PFSK-1 (cell line): ENCODE measurements around the gene REPS2.

Experiments
- FOXP2 ChIP-seq: optimal IDR thresholded peaks from 2 replicates; pipeline ENCODE3; 2011; ENCODE audit warnings: borderline replicate concordance, control low read depth, inconsistent platforms; ENCODE audit not compliant: insufficient read depth; ENCODE audit errors: extremely low read length, extremely low read depth
- POLR2AphosphoS5 ChIP-seq: IDR thresholded peaks from 2 replicates; pipeline ENCODE4 v1.6.1; 2012; ENCODE audit warnings: low read depth, mild to moderate bottlenecking, control low read depth, low read length, moderate library complexity
- REST ChIP-seq, 2 experiments: IDR thresholded peaks; 2 replicates each; pipeline versions ENCODE4 v1.6.1 to v1.8.0; 2011 to 2012; ENCODE audit warnings: low read depth in 2 of 2, low read length in 2 of 2, control low read depth in 1 of 2, inconsistent platforms in 1 of 2, mild to moderate bottlenecking in 1 of 2, moderate library complexity in 1 of 2; ENCODE audit not compliant: insufficient read depth in 1 of 2
- SIN3A ChIP-seq: IDR thresholded peaks from 2 replicates; pipeline ENCODE4 v1.6.1; 2012; ENCODE audit warnings: mild to moderate bottlenecking, low read length, moderate library complexity, borderline replicate concordance; ENCODE audit not compliant: insufficient read depth
- TAF1 ChIP-seq: IDR thresholded peaks from 2 replicates; pipeline ENCODE4 v1.6.1; 2012; ENCODE audit warnings: low read length, control low read depth, borderline replicate concordance; ENCODE audit not compliant: insufficient read depth

Gene REPS2

DNA sequence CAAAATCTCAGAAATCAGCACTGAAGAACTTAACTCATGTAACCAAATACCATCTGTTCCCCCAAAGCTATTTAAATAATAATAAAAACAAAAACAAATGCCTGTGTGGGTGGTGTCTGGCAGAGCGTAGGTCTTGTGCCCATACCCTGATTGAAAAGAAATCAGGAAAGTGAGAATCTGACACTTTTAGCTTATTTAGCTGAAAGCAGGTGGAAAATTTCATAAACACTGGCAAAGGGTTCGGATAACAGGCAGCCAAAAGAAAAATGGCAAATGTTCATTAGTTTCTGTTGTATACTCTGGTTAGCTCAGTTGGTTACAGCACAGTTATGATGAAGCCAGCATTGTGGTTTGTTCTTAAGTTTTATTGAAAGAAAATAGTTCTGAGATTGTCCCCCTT is 48.3 kb downstream of the REPS2 start:
- TF ChIP-seq TAF1 (no peak), POLR2AphosphoS5 (no peak), FOXP2 (no peak), REST (IDR thresholded peaks at IDR 0.05; ENCODE audit: insufficient read depth in 1 of 2, low read depth in 2 of 2, low read length in 2 of 2) (no peak), SIN3A (no peak)

DNA sequence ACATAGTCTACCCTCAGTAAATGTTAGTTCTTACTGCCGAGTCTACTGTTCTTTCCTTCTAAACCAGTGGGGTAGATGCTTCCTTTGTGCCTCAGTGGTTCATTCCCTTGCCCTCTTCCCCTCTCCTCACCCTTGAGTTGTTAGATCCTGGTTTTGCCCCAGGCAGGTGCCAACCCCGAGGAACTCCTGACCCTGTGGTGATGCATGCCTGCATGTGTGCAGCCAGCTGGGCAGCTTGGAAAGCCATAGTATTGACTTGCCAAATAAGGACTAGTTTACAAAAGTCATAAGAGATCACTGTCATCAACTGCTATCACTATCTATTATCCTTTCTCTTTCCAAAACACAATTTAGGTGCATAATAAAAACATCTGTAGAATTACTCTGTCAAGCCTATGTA is 50.9 kb downstream of the REPS2 start:
- TF ChIP-seq TAF1 (no peak), FOXP2 (no peak), REST (IDR thresholded peaks at IDR 0.05; ENCODE audit: insufficient read depth in 1 of 2, low read depth in 2 of 2, low read length in 2 of 2) (no peak), POLR2AphosphoS5 (no peak), SIN3A (no peak)

DNA sequence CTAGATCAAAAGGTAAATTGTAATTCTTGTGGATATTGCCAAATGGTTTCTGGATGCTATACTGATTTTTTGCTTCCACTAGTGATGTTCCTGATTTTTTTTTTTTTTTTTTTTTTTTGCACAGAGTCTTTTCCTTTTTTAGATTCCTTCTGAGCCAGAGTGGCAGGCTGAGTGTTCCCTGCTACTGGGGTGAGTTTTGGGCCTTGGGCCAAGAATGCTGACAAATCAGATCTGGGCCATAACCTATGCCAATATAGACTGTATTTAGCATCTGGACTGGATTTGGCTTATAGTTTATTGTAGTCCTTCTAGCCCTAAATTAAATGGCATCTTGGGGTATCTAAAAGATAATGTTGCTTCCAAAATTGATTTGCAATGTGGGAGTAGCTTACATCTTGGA is 52.8 kb downstream of the REPS2 start:
- TF ChIP-seq SIN3A (no peak), POLR2AphosphoS5 (no peak), FOXP2 (no peak), TAF1 (no peak), REST (IDR thresholded peaks at IDR 0.05; ENCODE audit: insufficient read depth in 1 of 2, low read depth in 2 of 2, low read length in 2 of 2) (no peak)

DNA sequence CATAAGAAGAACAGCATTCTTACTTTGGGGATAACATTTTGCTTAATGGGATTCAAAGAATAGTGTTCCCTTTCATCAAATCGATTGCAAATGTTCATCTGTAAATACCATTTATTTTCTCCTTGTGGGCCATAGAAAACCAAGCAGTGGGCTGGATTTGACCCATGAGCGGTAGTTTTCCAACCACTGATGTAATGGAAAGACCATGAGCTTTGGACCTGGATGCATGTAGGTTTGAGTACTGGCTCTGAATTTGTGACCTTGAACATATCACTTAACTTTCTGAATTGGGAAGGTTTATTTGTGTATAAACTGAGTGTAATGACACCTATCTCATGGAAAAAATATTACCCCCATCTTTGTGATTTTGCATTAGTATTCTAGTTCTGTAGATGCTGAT is 54.3 kb downstream of the REPS2 start:
- TF ChIP-seq TAF1: no peak
- no peak for TF ChIP-seq REST (IDR thresholded peaks at IDR 0.05; ENCODE audit: insufficient read depth in 1 of 2, low read depth in 2 of 2, low read length in 2 of 2)

- no peak for TF ChIP-seq POLR2AphosphoS5
- no peak for TF ChIP-seq REST (IDR thresholded peaks at IDR 0.05; ENCODE audit: insufficient read depth in 1 of 2, low read depth in 2 of 2, low read length in 2 of 2)
- TF ChIP-seq FOXP2: no peak
- no peak for TF ChIP-seq SIN3A
- no peak for TF ChIP-seq TAF1
Measured at GRCh38 chrX:17005712-17006368, 59.4 kb downstream of the REPS2 start.
